Common myeloid progenitor, CD34-positive (primary cell): ENCODE results near the gene GRAMD1C. TPM values are rescaled to one million over a fixed set of nuclear protein-coding genes. Genes with fewer than 3 reads are reported as not detected.

Experiments
- CTCF ChIA-PET: fragments of 350-600 bp; sonication (Branson Sonifier 250); formaldehyde crosslinking; loops from one replicate; lab custom pipeline; 2021; ENCODE audit warnings: antibody characterized with exemption; lab: Charles Lee
- POLR2A ChIA-PET: fragments of 350-600 bp; sonication (Branson Sonifier 250); formaldehyde crosslinking; loops from one replicate; lab custom pipeline; 2021; ENCODE audit warnings: antibody characterized with exemption; lab: Charles Lee
- DNase-seq, 3 donors: peaks; one replicate each; pipeline versions ENCODE4 v3.0.0 to v3.0.0-alpha.2; 2013
- H3K27ac ChIP-seq, 2 experiments: 1 replicate in 1 of 2; 2 replicates in 1 of 2; pipeline ENCODE4 v1.7.0; 2013; ENCODE audit warnings: inconsistent platforms in 2 of 2, low read length in 2 of 2, mild to moderate bottlenecking in 2 of 2, low read depth in 1 of 2, moderate library complexity in 1 of 2; ENCODE audit not compliant: severe bottlenecking in 2 of 2, insufficient read depth in 1 of 2, poor library complexity in 1 of 2
- H3K27me3 ChIP-seq, 5 experiments: replicated peaks in 2 of 5; 1 replicate in 3 of 5; 2 replicates in 2 of 5; pipeline versions ENCODE4 v1.6.1 to v1.7.0; 2013; ENCODE audit warnings: low read length in 4 of 5, mild to moderate bottlenecking in 2 of 5, moderate library complexity in 2 of 5, inconsistent platforms in 1 of 5; ENCODE audit not compliant: insufficient read depth in 5 of 5, control insufficient read depth in 4 of 5
- H3K36me3 ChIP-seq, 4 experiments: 1 replicate in 2 of 4; 2 replicates in 2 of 4; pipeline versions ENCODE4 v1.6.1 to v1.7.0; 2013; ENCODE audit warnings: low read length in 3 of 4, control low read depth in 1 of 4, mild to moderate bottlenecking in 1 of 4; ENCODE audit not compliant: control insufficient read depth in 4 of 4, insufficient read depth in 4 of 4
- H3K4me1 ChIP-seq, 4 experiments: 1 replicate in 3 of 4; 2 replicates in 1 of 4; pipeline versions ENCODE4 v1.6.1 to v1.7.1; 2013; ENCODE audit warnings: low read length in 3 of 4, mild to moderate bottlenecking in 3 of 4, control low read depth in 1 of 4, inconsistent platforms in 1 of 4, moderate library complexity in 1 of 4; ENCODE audit not compliant: control insufficient read depth in 4 of 4, insufficient read depth in 4 of 4; ENCODE audit errors: control extremely low read depth in 1 of 4
- H3K4me3 ChIP-seq, 7 experiments: 1 replicate in 4 of 7; 2 replicates in 3 of 7; pipeline versions ENCODE4 v1.5.1 to v1.7.0; 2013; ENCODE audit warnings: mild to moderate bottlenecking in 7 of 7, low read length in 6 of 7, moderate library complexity in 6 of 7, inconsistent platforms in 2 of 7, low read depth in 2 of 7, control low read depth in 1 of 7; ENCODE audit not compliant: insufficient read depth in 4 of 7, control insufficient read depth in 1 of 7; ENCODE audit errors: extremely low read depth in 1 of 7
- H3K9me3 ChIP-seq, 5 experiments: 1 replicate in 4 of 5; 2 replicates in 1 of 5; pipeline versions ENCODE4 v1.6.1 to v1.7.1; 2013; ENCODE audit warnings: low read length in 4 of 5, mild to moderate bottlenecking in 2 of 5, inconsistent platforms in 1 of 5, low read depth in 1 of 5, moderate library complexity in 1 of 5; ENCODE audit not compliant: control insufficient read depth in 4 of 5, insufficient read depth in 2 of 5; ENCODE audit errors: control extremely low read depth in 1 of 5
- WGBS: methylation state at CpG from one replicate; pipeline ENCODE4 v1.1.5; 2013; ENCODE audit not compliant: insufficient coverage; 5-methylcytosine and 5-hydroxymethylcytosine counted together
- polyA plus RNA-seq: library from polyadenylated mRNA; unstranded; fragments of 120-200 nt; gene quantifications from one replicate; pipeline ENCODE4 v1.2.1, GENCODE V29; 2013

The GRAMD1C gene
- polyA plus RNA-seq = 9.2 TPM

DNA sequence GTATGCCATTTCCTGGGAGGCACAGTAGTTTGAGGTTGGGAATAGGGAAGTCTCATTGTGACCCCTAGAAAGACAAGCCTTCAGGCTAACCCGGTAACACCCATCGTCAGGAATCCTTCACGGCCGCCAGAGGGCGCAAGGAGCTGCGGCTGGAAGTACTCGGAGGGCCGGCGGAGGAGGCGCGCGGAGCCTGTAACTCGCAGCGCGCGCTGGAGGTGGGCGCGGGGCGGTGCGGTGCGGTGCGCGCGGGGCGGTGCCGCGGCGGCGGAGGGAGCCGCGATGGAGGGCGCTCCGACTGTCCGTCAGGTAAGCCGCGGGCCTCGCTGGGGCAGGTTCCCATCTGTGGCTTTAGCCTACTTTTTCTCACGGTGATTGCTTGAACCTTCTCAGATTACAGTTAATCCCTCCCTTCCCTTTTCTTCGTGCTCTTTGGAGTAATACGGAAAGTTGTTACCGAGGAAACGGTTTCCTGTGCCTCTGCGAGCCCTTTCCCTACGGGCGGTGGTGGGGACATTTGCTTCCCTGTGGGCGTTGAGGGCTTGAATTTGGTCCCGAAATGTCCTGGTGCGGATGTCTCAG is at the start of gene GRAMD1C:
Gene GRAMD1C, plus strand, starts transcription at position 158 of the 579 bp plus-strand sequence. Its CDS starts 122 bp downstream, at position 280.
- H3K4me3 ChIP-seq = peak within 1 kb of the TSS; percentile 41 to 92 (median 73)
- no peaks in the 10 kb centered on the region for H3K9me3 ChIP-seq
- H3K27ac ChIP-seq = no peak within 1 kb of the TSS
- peaks cover 0 to 10% (median 4%) of the 10 kb centered on the region in 4 experiments for H3K4me1 ChIP-seq
- H3K27me3 ChIP-seq = no peaks in the 10 kb centered on the region
- POLR2A ChIA-PET = no interaction called here
- WGBS = 0% methylated on average over 47 of the region's 48 CpGs
- DNase-seq = peak; percentile 93 to 95 (median 95)
- CTCF ChIA-PET = interaction anchor here (0.6 to 2.3 kb wide), 9 partner anchors 17 to 830 kb away, joined by 3 to 8 read pairs (median 3); partner anchors contain the start of gene NAA50
- H3K36me3 ChIP-seq = no peaks in the 10 kb centered on the region

DNA sequence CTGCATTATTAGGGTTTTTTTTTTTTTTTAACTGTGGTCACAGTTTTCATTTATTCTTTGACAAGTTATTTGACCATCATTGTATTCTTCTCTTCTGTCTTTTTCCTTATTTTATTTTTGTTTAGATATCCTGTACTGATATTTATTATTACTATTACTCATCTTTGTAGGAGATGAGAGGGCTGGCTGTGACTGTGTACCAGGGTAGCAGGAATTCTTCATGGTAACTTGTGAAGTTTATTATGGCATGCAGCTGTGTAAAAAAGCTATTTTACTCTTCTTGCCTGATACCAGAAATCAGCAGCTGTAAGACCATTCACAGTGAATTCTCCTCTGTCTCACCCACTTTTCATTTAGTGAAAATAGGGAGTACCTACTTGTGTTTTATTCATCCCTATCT is 47.2 kb upstream of the GRAMD1C start:
- ChIA-PET CTCF (interaction anchor here (1.4 kb wide), 1 partner anchor 43 kb away, joined by 4 read pairs; no protein-coding TSS in a partner anchor), POLR2A (no interaction called here)
- Histone ChIP-seq H3K9me3 (no peaks in the 10 kb centered on the region), H3K36me3 (peaks cover 10 to 47% (median 25%) of the 10 kb centered on the region in 4 experiments), H3K27ac (no peak overlapping the region), H3K4me3 (no peak overlapping the region), H3K27me3 (no peaks in the 10 kb centered on the region), H3K4me1 (peaks cover 0 to 10% (median 3%) of the 10 kb centered on the region in 4 experiments)
- DNase-seq = no peak

DNA sequence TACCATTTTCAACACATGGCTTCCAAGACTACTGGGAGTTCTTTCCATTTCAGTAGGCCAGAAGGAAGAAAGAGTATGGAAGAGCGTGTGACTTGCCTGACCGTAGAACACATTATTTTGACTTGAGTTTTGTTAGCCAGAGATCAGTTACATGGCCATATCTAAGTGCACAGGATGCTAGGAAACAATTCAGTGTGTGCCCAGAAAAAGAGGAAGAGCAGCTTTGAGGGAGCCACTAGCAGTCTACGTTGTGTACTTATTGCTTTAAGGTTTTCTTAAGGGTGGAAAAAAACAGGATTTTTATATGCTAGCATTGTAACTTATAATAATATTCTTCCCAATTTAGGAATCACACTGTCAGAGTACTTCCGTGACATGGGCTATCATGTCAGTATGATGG is 44.1 kb upstream of the GRAMD1C start:
- Histone ChIP-seq H3K9me3 (no peaks in the 10 kb centered on the region), H3K4me3 (peak overlapping the region in 1 of 7 experiments; percentile 28), H3K36me3 (peaks cover 3 to 51% (median 17%) of the 10 kb centered on the region in 4 experiments), H3K4me1 (peaks cover 0 to 27% (median 3%) of the 10 kb centered on the region in 4 experiments), H3K27me3 (no peaks in the 10 kb centered on the region), H3K27ac (peak overlapping the region in 1 of 2 experiments; percentile 19)
- peak; percentile 8 to 44 (median 30) for DNase-seq
- CTCF ChIA-PET = interaction anchor here (0.9 to 1.5 kb wide), 7 partner anchors 8 to 72 kb away, joined by 3 to 8 read pairs (median 3); no protein-coding TSS in a partner anchor
- POLR2A ChIA-PET = no interaction called here
- WGBS = 17% methylated on average over 2 of the region's 4 CpGs

DNA sequence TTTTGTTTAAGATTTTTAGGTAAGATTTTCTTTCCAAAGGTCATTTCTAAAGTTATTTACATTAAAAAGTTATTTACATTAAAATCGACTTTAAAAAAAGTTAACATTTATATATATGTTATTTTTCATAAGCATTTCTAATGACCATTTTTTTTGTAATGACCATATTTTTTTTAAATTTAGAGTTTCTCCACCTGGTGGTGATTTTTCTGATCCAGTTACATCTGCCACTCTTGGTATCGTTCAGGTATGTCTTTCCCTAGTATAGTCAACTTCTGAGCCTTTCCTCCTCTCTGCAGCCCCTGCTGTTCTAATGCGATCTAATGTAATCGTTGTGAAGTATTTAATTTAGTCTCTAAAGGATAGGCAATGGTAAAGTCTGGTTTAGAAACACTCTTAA is 42.9 kb upstream of the GRAMD1C start:
- ChIA-PET POLR2A (no interaction called here), CTCF (interaction anchor here (0.9 to 1.0 kb wide), 2 partner anchors 60 to 73 kb away, joined by 3 read pairs; no protein-coding TSS in a partner anchor)
- Histone ChIP-seq H3K4me3 (no peak overlapping the region), H3K27me3 (no peaks in the 10 kb centered on the region), H3K4me1 (peaks cover 0 to 27% (median 3%) of the 10 kb centered on the region in 4 experiments), H3K9me3 (no peaks in the 10 kb centered on the region), H3K27ac (no peak overlapping the region), H3K36me3 (peaks cover 3 to 47% (median 18%) of the 10 kb centered on the region in 4 experiments)
- WGBS = no CpG with 5 or more reads among the region's 4 CpGs
- peak in 1 of 3 donors; percentile 9 for DNase-seq

DNA sequence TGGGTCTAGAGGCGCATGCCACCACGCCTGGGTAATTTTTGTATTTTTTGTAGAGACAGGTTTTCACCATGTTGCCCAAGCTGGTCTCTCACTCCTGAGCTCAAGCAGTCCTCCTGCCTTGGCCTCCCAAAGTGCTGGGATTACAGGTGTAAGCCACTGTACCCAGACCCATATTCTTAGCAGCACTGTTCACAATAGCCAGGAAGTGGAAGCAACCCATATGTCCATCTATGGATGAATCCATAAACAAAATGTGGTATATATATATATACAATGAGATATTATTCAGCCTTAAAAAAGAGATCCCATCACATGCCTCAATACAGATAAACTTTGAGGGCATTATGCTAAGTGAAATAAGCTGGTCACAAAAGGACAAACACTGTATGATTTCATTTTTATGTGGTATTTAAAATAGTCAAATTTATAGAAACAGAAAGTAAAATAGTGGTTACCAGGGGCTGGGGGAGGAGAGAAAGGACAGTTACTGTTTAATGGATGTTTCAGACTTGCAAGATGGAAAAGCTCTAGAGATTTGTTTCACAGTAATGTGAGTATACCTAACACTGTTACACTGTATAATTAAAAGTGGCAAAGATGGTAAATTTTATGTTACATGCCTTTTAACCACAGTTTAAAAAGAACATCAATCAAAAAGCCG is 35.7 kb upstream of the GRAMD1C start:
- CTCF ChIA-PET = interaction anchor here (0.6 to 1.9 kb wide), 5 partner anchors 10 to 58 kb away, joined by 3 to 7 read pairs (median 3); partner anchors contain the start of gene NAA50
- Histone ChIP-seq H3K9me3 (no peaks in the 10 kb centered on the region), H3K27me3 (no peaks in the 10 kb centered on the region), H3K4me3 (no peak overlapping the region), H3K27ac (peak overlapping the region in 1 of 2 experiments; percentile 2), H3K4me1 (peaks cover 0 to 14% (median 0%) of the 10 kb centered on the region in 4 experiments), H3K36me3 (peaks cover 17 to 50% (median 33%) of the 10 kb centered on the region in 4 experiments)
- DNase-seq = peak in 1 of 3 donors; percentile 10
- 100% methylated on average over 1 of the region's 3 CpGs for WGBS
- POLR2A ChIA-PET = no interaction called here

DNA sequence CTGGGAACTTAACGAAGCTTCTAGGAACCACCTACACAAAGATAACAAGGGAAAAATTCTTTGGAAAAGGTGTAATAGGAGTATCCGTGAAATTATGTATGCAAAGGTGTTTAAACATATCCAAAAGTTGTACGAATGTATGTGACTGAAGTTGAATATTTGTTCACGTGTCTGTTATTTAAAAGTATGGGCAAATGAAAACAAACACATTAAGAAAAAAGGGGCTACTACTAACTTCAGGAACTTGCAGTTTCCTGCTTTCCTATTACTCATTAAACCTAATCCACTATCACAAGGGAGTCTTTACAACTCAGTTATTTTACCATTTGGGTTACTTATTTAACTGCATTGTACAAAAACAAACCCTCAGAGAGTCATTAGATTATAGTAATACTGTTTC is 33.9 kb upstream of the GRAMD1C start:
- Histone ChIP-seq H3K4me1 (no peaks in the 10 kb centered on the region), H3K4me3 (no peak overlapping the region), H3K9me3 (no peaks in the 10 kb centered on the region), H3K27ac (no peak overlapping the region), H3K27me3 (no peaks in the 10 kb centered on the region), H3K36me3 (peaks cover 20 to 52% (median 35%) of the 10 kb centered on the region in 4 experiments)
- POLR2A ChIA-PET = no interaction called here
- WGBS = 100% methylated on average over 2 of the region's 4 CpGs
- DNase-seq = no peak
- CTCF ChIA-PET = no interaction called here
